Stimulated activated CD4-positive, alpha-beta T cell treated with anti-CD3 and anti-CD28 coated beads, Interleukin-12 subunit alpha, Interleukin-12 subunit beta, amount 100 ng/mL, for 4 hours (primary cell): ENCODE measurements around the gene CPEB2.

Experiments
- DNase-seq: peaks from one replicate; pipeline ENCODE4 v3.0.0-alpha.2; 2020

Gene CPEB2

GRCh38 chr4:15011166-15011565 lies 8.9 kb downstream of the CPEB2 start:
- DNase-seq, result no peak

GRCh38 chr4:15012017-15012788 lies 9.9 kb downstream of the CPEB2 start:
- no peak for DNase-seq

- DNase-seq, result no peak
These were observed 11.3 kb downstream of the CPEB2 start for GRCh38 chr4:15013585-15013984.

GRCh38 chr4:15015170-15015569 lies 12.9 kb downstream of the CPEB2 start:
- no peak for DNase-seq

GRCh38 chr4:15018361-15018760 lies 16.1 kb downstream of the CPEB2 start:
- DNase-seq, result no peak

- no peak for DNase-seq
These were observed 18.4 kb downstream of the CPEB2 start for GRCh38 chr4:15020502-15021286.

GRCh38 chr4:15021311-15021710 lies 19.0 kb downstream of the CPEB2 start:
- no peak for DNase-seq

- DNase-seq, result no peak
These were observed 19.7 kb downstream of the CPEB2 start for GRCh38 chr4:15021946-15022345.

- no peak for DNase-seq
These were observed 22.1 kb downstream of the CPEB2 start for GRCh38 chr4:15024386-15024785.

- no peak for DNase-seq
These were observed 23.4 kb downstream of the CPEB2 start for GRCh38 chr4:15025693-15026092.

GRCh38 chr4:15027921-15028435 lies 25.7 kb downstream of the CPEB2 start:
- no peak for DNase-seq

GRCh38 chr4:15031197-15031596 lies 28.9 kb downstream of the CPEB2 start:
- DNase-seq, result no peak

- DNase-seq, result no peak
These were observed 29.9 kb downstream of the CPEB2 start for GRCh38 chr4:15031993-15032675.

- no peak for DNase-seq
These were observed 31.9 kb downstream of the CPEB2 start for GRCh38 chr4:15034071-15034764.

GRCh38 chr4:15035159-15035558 lies 32.9 kb downstream of the CPEB2 start:
- no peak for DNase-seq

- no peak for DNase-seq
These were observed 35.8 kb downstream of the CPEB2 start for GRCh38 chr4:15037923-15038541.

- DNase-seq, result no peak
These were observed 38.7 kb downstream of the CPEB2 start for GRCh38 chr4:15040916-15041463.

GRCh38 chr4:15042529-15043167 lies 40.4 kb downstream of the CPEB2 start:
- no peak for DNase-seq

GRCh38 chr4:15043226-15043625 lies 40.9 kb downstream of the CPEB2 start:
- DNase-seq, result no peak

- no peak for DNase-seq
These were observed 41.6 kb downstream of the CPEB2 start for GRCh38 chr4:15043922-15044321.

GRCh38 chr4:15054541-15054940 lies 52.3 kb downstream of the CPEB2 start:
- no peak for DNase-seq

- DNase-seq, result no peak
These were observed 57.9 kb downstream of the CPEB2 start for GRCh38 chr4:15060213-15060612.
